GM10266 (cell line): ENCODE results near the gene ZNF775.

Experiments used
- DNase-seq: peaks from one replicate; pipeline ENCODE4 v3.0.0; 2012; ENCODE audit errors: extremely low spot score
- TF ChIP-seq, protein P1 (sequence below): IDR thresholded peaks from 2 replicates; pipeline ENCODE4 v1.5.1; 2012; ENCODE audit warnings: mild to moderate bottlenecking, low read depth; ENCODE audit not compliant: control insufficient read depth, insufficient read depth; ENCODE audit errors: missing control alignments

Gene ZNF775

DNA sequence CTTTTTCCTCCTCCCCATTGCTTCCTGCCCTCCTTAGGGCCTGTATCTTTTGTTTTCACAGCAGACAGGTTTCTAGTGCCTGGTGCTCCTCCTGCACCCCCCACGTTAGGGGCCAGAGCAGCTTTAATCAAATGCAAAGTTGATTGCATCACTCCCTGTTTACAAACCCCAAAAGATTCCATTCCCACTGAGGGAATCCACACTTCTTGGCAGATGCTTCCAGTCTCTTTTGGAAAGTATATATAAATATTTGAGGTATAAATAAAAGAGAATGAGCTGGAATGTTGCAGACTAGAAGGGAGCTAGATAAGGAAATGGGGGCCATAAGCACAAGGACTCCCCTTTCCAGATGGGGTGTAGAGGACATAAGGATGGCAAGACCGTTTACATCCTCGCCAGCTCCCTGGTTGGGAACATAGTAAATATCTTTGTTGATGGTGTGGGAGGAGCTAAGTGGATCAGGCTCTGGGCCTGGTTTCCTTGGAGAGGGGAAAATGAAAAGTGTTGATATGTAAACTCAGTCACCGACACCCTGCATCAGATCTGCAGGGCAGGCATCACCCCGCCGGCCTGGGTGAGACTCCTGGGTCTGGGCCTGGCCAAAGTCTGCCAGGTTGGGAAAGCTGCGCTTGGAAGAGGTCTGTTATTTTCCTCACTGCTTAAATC, 43.9 kb upstream of the ZNF775 start:
- DNase-seq, result no peak
- TF ChIP-seq, protein P1, sequence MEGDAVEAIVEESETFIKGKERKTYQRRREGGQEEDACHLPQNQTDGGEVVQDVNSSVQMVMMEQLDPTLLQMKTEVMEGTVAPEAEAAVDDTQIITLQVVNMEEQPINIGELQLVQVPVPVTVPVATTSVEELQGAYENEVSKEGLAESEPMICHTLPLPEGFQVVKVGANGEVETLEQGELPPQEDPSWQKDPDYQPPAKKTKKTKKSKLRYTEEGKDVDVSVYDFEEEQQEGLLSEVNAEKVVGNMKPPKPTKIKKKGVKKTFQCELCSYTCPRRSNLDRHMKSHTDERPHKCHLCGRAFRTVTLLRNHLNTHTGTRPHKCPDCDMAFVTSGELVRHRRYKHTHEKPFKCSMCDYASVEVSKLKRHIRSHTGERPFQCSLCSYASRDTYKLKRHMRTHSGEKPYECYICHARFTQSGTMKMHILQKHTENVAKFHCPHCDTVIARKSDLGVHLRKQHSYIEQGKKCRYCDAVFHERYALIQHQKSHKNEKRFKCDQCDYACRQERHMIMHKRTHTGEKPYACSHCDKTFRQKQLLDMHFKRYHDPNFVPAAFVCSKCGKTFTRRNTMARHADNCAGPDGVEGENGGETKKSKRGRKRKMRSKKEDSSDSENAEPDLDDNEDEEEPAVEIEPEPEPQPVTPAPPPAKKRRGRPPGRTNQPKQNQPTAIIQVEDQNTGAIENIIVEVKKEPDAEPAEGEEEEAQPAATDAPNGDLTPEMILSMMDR, result no peak

DNA sequence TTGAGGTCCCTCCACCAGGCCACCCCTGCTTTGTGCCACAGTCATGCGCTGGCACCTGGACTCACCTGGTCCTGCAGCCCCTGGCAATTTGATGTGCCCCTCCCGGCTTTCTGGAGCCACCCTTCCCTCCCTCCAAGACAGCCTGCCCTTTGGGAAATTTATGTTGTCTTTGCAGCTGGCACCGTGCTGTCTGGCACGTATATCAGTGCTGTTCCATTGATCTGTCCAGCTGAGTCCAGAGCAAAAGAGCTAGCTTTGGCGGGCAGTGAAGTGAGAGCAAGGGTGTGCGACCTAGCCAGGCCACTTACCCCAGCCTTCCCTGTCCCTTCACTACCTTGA, 43.4 kb upstream of the ZNF775 start:
- TF ChIP-seq, protein P1, result no peak
- no peak for DNase-seq

DNA sequence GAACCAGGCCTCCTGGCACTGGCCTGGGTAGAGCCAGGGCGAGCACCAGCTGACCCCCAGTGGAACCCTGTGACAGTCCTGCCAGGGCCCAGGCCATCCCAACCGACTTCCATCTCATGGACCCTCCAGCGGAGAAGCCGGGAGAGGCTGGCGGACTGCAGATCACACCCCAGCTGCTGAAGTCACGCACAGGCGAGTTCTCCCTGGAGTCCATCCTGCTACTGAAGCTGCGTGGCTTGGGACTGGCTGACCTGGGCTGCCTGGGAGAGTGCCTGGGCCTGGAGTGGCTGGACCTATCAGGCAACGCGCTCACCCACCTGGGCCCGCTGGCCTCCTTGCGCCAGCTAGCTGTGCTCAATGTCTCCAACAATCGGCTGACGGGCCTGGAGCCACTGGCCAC, 42.4 kb upstream of the ZNF775 start:
- TF ChIP-seq, protein P1, result no peak
- DNase-seq, result no peak

DNA sequence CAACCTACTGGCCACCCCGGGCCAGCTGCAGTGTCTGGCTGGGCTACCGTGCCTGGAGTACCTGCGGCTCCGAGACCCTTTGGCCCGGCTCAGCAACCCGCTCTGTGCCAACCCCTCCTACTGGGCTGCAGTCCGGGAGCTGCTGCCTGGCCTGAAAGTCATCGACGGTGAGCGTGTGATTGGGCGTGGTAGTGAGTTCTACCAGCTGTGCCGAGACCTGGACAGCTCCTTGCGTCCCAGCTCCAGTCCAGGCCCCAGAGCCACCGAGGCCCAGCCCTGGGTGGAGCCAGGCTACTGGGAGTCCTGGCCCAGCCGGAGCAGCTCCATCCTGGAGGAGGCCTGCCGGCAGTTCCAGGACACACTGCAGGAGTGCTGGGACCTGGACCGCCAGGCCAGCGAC, 42.0 kb upstream of the ZNF775 start:
- no peak for DNase-seq
- TF ChIP-seq, protein P1, result no peak

DNA sequence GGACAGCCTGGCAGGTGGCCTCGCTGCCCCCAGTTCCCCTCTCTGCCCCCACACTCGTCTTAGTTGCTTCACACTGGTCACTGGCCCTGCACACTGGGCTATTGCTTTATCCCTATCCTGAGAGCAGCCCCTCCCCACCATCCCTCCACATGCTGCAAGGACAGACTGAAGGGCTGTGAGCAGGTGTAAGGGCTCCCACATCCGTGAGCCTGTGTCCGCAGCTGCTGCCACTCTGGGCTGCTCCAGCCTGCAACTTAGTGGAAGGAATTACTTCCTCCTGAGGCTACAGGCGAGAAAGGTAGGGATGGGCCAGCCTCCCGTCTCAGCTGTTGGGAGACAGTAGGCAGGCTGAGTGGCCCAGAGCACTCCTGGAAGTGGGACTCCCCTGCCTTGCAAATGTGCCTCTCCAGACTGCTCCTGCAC, 41.5 kb upstream of the ZNF775 start:
- no peak for DNase-seq
- TF ChIP-seq, protein P1, result no peak

DNA sequence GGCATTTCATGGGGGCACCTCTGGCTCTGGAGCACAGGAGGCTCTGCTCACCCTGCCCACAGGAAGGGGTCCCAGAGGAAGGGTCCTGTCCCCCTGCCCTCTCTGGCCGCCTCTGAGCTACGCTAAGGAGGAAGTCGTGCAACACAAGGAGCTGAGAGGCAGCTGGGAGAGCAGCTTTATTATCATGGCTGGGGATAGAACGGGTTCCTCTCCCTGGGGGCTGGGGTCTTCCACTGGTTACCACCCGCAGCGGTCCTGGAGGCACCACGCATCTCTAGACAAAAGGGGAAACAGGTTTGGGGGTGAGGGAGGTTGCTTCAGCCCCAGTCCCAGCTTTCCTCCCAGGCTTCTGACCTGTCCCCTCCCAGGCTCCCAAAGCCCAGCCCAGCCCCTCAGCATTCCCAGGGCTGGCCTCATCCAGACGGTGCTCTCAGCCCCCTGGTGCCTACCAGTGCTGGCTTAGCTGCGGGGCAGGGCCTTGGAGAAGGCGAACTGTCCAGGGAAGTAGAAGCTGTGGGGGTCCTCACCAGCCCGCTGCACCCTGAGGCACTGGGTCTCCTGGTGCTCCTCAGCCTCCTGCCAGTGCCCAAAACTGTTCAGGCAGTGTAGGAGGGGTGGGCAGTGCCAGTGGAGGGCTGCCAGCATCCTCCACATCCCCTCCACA, 40.8 kb upstream of the ZNF775 start:
- DNase-seq, result no peak

DNA sequence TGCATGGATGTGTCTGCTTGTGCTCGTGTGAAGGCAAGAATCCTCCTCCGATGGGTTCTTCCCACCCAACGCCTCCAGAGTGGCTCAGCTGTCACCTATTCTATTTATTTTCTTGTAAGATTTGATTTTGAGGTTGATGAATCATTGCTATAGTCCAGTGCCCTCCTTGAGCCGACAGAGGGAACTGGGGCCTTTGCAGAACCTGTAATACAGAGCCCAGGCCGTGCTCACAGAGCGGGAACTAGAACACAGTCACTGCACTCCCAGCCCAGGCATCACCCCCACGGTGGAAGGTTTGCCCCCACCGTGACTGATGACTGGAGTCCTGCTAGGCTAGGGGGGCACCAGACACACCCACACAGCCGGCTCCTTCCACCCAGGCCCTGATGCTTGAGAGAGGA, 39.7 kb upstream of the ZNF775 start:
- TF ChIP-seq, protein P1, result no peak
- DNase-seq, result no peak

More for the DNA sequence above, 40.8 kb upstream of the ZNF775 start:
- TF ChIP-seq, protein P1, result no peak
